ENCODE measurements around the gene TMEM59L. TPM values are rescaled to one million over a fixed set of nuclear protein-coding genes. Genes with fewer than 3 reads are reported as not detected.

The TMEM59L gene
- total and polyA plus RNA-seq, 2 donors = 3.9 to 5.5 TPM

DNA sequence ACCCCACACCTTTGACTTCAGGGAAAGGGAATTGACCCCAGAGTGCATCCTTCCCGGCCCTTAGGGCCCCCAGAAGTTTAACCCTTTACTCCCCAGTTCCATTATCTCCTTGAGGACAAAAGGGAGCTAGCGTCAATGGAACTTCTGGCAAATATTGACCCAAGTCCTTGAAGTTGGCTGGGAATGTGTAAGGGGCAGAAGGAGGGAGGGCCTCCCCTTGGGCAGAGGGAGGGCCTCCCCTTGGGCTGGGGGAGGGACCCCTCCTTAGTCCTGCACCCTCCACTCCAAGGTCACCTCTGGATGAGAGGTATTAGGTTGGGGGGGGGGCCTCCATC is 3.0 kb upstream of the TMEM59L start:
- H3K4me1 ChIP-seq (ENCODE audit: insufficient read depth) = peaks cover 4% of the 10 kb centered on the region

DNA sequence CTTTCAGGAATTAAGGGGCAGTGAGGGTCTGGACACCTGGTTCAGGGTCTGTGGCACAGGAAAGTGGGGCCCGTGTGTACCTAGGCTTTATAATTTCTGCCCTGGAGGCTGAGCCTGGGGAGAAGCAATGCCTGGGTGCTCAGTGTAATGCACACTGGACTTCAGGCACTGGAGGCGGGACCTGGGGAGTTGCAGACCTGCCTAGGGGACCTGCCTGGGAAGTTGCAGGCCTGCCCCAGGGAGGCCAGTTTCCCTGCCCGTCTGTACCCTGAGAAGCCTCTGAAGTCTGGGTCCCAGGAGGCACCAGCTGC is 2.5 kb upstream of the TMEM59L start:
- Histone ChIP-seq H3K36me3 (ENCODE audit: insufficient read depth) (no peaks in the 10 kb centered on the region), H3K4me1 (ENCODE audit: insufficient read depth) (peaks cover 4% of the 10 kb centered on the region), H3K4me3 (ENCODE audit: low read depth, low read length) (no peak overlapping the region), H3K27ac (ENCODE audit: low read depth) (no peak overlapping the region)
- DNase-seq (ENCODE audit: extremely low spot score) = no peak
- WGBS = 44% methylated on average over 3 of the region's 3 CpGs

More for the DNA sequence above, 3.0 kb upstream of the TMEM59L start:
- no peak overlapping the region for H3K4me3 ChIP-seq (ENCODE audit: low read depth, low read length)
- no peak for DNase-seq (ENCODE audit: extremely low spot score)
- whole genome bisulfite sequencing = 49% methylated on average over 2 of the region's 2 CpGs
- no peak overlapping the region for H3K27ac ChIP-seq (ENCODE audit: low read depth)
- H3K36me3 ChIP-seq (ENCODE audit: insufficient read depth) = no peaks in the 10 kb centered on the region

DNA sequence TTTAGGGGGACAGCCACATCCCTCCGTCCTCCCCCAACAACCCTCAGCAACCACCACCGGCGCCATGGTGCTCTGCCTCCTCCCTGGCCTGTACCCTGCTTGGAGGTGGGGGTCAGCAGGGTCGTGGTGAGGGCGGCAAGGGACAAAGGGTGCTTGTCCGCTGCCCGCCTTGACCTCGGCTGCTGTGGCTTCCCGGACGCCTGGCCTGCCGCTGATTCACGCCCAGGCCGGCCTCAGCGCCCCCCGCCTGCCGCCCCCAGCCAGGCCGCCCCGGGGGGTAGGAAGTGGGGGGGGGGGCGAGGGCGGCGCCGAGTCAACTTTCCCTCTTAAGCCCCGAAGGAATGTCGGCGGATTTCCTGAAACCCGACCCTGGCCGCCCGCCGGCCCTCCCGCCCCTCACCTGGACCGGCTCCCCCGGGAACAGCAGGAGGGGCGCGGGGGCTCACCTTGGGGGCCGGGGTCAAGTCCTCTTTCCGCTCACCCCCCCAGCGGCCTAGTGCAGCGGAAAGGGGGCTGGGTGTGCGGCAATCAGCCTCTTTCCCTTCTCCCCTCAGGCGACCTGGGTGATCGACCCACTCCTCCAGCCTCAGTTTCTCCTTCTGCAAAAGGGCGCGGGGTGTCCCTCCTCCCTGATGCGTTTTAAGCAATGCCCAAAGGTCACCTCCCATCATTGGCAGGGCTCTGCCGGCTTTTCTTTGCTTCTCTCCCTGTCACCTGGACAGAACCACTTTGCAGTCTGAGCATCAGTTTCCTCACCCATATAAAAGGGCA is 1.9 kb upstream of the TMEM59L start:
- Histone ChIP-seq H3K27ac (ENCODE audit: low read depth) (no peak overlapping the region), H3K4me3 (ENCODE audit: low read depth, low read length) (no peak overlapping the region), H3K36me3 (ENCODE audit: insufficient read depth) (no peaks in the 10 kb centered on the region), H3K4me1 (ENCODE audit: insufficient read depth) (peaks cover 4% of the 10 kb centered on the region)
- no peak for DNase-seq (ENCODE audit: extremely low spot score)
- WGBS = 9% methylated on average over 45 of the region's 45 CpGs

DNA sequence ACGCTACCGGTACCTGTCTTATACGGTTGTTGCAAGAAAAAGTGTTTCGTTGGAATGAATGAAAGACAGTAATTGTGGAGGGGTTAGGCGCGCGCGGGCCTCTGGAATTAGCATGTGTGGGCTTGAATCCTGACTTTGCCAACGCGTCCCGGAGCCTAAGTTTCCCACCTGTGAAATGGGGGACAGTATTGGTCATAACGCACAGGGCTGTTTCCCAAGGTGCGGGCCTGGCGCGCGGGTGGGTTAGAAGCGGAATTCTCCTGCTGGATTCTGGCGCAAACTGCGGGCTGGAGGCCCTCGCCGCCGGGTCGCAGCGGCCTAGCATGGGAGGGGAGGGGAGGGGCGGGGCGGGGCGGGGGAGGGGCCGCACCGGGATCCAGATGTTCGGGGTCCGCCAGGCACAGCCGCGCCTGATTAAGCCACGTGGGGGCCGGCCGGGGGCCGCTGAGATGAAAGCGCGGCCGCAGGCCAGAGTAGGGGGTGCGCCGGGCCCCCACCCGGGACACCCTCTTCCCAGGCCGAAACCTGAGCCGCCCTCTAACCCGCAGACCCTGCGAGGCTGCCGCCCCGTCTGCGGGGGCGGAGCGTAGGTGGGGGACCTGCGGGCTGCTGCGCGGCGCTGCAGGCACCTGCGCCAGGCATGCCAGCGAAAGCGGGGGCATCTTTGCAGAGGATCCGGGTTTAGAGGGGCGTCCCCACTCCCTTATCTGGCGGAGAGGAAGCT is 1.2 kb upstream of the TMEM59L start:
- Histone ChIP-seq H3K4me1 (ENCODE audit: insufficient read depth) (peaks cover 4% of the 10 kb centered on the region), H3K36me3 (ENCODE audit: insufficient read depth) (no peaks in the 10 kb centered on the region), H3K27ac (ENCODE audit: low read depth) (no peak overlapping the region), H3K4me3 (ENCODE audit: low read depth, low read length) (no peak overlapping the region)
- 2% methylated on average over 62 of the region's 62 CpGs for WGBS
- DNase-seq (ENCODE audit: extremely low spot score) = no peak

DNA sequence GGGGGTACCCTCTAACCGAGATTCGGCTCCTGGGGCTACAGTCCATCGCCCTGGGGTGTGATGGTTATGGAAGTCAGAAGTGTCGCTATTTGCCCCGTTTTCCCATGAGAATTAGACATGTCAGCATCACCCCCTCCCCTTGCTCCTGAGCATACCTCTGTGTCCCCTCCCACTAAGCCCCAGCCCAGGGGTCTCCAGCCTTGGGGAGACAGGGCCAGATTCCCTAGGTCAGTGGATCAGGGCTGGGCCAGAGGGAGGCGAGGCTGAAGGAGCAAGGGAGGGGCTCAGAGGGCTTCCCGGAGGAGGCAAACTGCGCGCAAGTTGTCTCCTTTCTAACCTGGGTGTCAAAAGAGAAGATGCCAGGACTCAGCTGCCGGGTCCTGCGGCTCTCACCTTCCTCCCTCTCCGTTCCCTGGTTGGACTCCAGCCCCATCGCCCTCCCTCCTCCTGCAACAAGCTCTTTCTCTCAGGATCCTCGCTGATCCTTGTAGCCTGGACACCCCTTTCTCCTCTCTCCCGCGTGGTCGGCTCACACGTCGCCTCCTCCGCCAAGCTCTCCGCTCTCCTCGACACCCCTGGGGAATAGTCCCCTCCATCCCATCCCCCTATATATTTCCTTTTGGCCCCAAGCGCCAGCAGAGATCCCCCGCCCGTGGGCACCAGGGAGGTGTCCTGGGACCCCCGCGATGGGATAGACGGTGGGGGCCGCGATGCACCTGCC is 459 bp upstream of the TMEM59L start:
- H3K4me3 ChIP-seq (ENCODE audit: low read depth, low read length) = peak overlapping the region; percentile 41
- no peaks in the 10 kb centered on the region for H3K36me3 ChIP-seq (ENCODE audit: insufficient read depth)
- DNase-seq (ENCODE audit: extremely low spot score) = no peak
- no peak overlapping the region for H3K27ac ChIP-seq (ENCODE audit: low read depth)
- H3K4me1 ChIP-seq (ENCODE audit: insufficient read depth) = peaks cover 4% of the 10 kb centered on the region
- WGBS = 2% methylated on average over 30 of the region's 30 CpGs

DNA sequence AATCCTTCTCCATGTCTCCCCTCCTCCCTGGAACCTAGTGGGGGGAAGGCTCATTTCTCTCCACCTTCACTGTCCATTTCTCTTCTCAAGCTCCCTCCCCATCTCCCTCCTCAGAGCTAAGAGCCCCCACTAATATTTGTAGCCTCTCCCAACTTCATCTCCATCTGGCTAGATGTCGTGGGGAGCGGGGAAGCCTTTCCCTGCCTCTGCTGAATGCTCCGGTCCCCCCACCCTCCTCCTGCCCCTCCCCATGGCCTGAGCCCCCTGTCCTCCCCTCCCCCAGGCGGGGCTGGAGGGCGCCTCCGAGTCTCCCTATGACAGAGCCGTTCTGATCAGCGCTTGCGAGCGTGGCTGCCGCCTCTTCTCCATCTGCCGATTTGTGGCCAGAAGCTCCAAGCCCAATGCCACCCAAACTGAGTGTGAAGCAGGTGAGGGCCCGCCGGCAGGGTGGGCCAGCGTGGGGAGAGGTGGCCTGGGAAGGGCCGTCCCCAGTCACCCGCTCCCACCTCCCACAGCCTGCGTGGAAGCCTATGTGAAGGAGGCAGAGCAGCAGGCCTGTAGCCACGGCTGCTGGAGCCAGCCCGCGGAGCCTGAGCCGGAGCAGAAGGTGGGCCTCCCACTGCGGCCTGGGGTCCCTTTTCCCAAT is 1.0 kb downstream of the TMEM59L start:
- peaks cover 2% of the 10 kb centered on the region for H3K4me1 ChIP-seq (ENCODE audit: insufficient read depth)
- WGBS = 44% methylated on average over 23 of the region's 23 CpGs
- H3K4me3 ChIP-seq (ENCODE audit: low read depth, low read length) = no peak overlapping the region
- no peak for DNase-seq (ENCODE audit: extremely low spot score)
- no peaks in the 10 kb centered on the region for H3K36me3 ChIP-seq (ENCODE audit: insufficient read depth)
- no peak overlapping the region for H3K27ac ChIP-seq (ENCODE audit: low read depth)

DNA sequence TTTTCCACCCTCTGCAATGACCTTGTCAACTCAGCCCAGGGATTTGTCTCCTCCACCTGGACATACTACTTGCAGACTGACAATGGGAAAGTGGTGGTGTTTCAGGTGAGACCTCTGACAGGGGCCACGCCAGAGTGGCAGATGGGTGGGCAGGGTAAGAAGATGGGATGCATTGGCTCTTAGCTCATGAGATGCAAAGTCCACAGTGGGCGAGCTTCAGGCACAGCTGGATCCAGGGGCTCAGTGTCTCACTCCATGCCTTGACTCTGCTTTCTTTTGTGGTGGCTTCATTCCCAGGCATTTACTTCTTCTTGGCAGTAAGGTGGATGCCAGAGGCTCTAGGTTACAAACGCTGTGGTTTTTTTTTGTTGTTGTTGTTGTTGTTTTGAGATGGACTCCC is 3.4 kb downstream of the TMEM59L start:
- Histone ChIP-seq H3K36me3 (ENCODE audit: insufficient read depth) (no peaks in the 10 kb centered on the region), H3K4me1 (ENCODE audit: insufficient read depth) (peaks cover 2% of the 10 kb centered on the region), H3K27ac (ENCODE audit: low read depth) (no peak overlapping the region), H3K4me3 (ENCODE audit: low read depth, low read length) (no peak overlapping the region)
- 92% methylated on average over 3 of the region's 3 CpGs for WGBS
- DNase-seq (ENCODE audit: extremely low spot score) = no peak

DNA sequence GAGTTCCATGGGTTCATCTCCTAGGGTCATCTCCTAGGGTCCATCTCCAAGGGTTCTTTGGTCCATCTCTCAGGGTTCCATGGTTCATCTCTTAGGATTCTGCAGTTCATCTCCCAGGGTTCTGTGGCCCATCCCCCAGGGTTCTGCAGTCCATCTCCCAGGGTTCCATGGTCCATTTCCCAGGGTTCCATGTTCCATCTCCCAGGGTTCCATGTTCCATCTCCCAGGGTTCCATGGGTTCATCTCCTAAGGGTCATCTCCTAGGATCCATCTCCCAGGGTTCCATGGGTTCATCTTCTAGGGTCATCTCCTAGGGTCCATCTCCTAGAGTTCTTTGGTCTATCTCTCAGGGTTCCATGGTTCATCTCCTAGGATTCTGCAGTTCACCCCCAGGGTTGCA is 4.9 kb downstream of the TMEM59L start:
- DNase-seq (ENCODE audit: extremely low spot score) = no peak
- H3K27ac ChIP-seq (ENCODE audit: low read depth) = no peak overlapping the region
- H3K4me1 ChIP-seq (ENCODE audit: insufficient read depth) = no peaks in the 10 kb centered on the region
- no peak overlapping the region for H3K4me3 ChIP-seq (ENCODE audit: low read depth, low read length)
- H3K36me3 ChIP-seq (ENCODE audit: insufficient read depth) = no peaks in the 10 kb centered on the region

DNA sequence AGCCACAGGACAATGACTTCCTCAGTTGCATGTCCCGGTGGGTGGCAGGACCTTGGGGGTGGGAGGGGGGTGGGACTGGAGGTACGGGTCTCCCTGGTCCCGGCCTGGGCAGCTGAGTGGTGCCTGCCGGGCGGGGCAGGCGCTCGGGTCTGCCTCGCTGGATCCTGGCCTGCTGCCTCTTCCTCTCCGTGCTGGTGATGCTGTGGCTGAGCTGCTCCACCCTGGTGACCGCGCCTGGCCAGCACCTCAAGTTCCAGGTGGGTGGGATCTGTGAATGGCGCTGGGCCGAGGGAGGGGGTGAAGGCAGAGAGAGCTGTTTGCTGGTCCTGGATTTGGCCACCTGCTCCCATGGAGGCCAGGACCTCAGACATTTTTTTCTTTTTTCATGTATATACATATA is 5.6 kb downstream of the TMEM59L start:
- no peak overlapping the region for H3K27ac ChIP-seq (ENCODE audit: low read depth)
- no peaks in the 10 kb centered on the region for H3K36me3 ChIP-seq (ENCODE audit: insufficient read depth)
- 95% methylated on average over 13 of the region's 13 CpGs for WGBS
- H3K4me1 ChIP-seq (ENCODE audit: insufficient read depth) = no peaks in the 10 kb centered on the region
- DNase-seq (ENCODE audit: extremely low spot score) = no peak
- H3K4me3 ChIP-seq (ENCODE audit: low read depth, low read length) = no peak overlapping the region

DNA sequence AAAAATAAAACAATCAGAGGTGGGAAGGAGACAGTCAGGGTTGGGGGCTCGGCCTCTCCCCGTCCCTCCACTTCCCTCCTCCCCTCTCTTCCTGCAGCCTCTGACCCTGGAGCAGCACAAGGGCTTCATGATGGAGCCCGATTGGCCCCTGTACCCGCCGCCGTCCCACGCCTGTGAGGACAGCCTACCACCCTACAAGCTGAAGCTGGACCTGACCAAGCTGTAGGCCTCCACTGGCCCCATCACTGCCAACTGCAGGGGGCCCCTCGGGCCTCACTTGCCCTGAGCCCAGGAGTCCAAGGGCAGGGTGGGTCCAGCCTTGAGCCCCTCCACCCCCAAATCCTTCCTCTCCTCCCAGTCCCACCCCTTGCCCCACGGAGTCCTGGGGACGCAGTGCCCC is 7.6 kb downstream of the TMEM59L start:
- WGBS = 88% methylated on average over 10 of the region's 10 CpGs
- H3K27ac ChIP-seq (ENCODE audit: low read depth) = no peak overlapping the region
- no peak overlapping the region for H3K4me3 ChIP-seq (ENCODE audit: low read depth, low read length)
- DNase-seq (ENCODE audit: extremely low spot score) = no peak
- no peaks in the 10 kb centered on the region for H3K36me3 ChIP-seq (ENCODE audit: insufficient read depth)
- H3K4me1 ChIP-seq (ENCODE audit: insufficient read depth) = no peaks in the 10 kb centered on the region

DNA sequence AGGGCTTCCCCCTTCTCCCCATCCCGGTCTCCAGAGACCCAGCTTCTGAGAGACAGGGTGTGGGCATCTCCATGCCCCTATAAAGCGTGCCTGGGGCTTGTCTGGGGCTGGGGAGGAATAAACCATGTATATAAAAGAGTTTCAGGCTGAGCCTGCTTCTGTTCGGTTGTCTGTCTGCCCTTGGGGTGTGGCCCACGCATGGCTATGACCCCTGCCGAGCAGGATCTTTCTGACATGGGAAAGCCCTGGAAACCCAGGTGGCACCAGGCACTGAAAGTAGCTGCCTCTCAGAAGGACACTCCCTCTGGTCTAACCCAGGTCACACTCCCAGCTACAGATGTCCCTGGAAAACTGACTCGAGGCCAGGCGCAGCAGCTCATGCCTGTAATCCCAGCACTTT is 8.2 kb downstream of the TMEM59L start:
- WGBS = 80% methylated on average over 7 of the region's 7 CpGs
- no peak overlapping the region for H3K27ac ChIP-seq (ENCODE audit: low read depth)

DNA sequence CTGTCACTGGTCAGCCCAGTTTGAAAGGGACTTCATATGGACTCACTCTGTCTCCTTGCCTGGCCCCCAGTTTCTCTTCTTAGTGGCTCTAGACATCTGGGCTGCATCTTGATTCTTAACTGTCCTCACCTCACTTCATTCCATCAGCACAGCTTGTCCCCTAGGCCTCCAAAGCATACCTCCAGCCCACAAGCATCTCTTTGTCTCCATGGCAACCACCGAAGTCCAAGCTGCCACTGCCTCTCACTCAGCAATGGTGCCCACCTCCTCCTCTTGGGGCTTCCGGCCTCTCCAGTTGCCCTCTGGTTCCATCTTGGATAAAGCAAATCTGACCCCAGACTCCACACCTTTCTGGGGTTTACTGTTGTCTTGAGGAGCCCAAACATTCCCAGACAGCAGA is 14.2 kb downstream of the TMEM59L start:
- no peak for DNase-seq (ENCODE audit: extremely low spot score)
- Histone ChIP-seq H3K4me1 (ENCODE audit: insufficient read depth) (no peaks in the 10 kb centered on the region), H3K4me3 (ENCODE audit: low read depth, low read length) (no peak overlapping the region), H3K36me3 (ENCODE audit: insufficient read depth) (no peaks in the 10 kb centered on the region), H3K27ac (ENCODE audit: low read depth) (no peak overlapping the region)
- WGBS = 62% methylated on average over 2 of the region's 2 CpGs

More for the DNA sequence above, 8.2 kb downstream of the TMEM59L start:
- no peak overlapping the region for H3K4me3 ChIP-seq (ENCODE audit: low read depth, low read length)
- no peaks in the 10 kb centered on the region for H3K36me3 ChIP-seq (ENCODE audit: insufficient read depth)
- DNase-seq (ENCODE audit: extremely low spot score) = no peak
- no peaks in the 10 kb centered on the region for H3K4me1 ChIP-seq (ENCODE audit: insufficient read depth)

DNA sequence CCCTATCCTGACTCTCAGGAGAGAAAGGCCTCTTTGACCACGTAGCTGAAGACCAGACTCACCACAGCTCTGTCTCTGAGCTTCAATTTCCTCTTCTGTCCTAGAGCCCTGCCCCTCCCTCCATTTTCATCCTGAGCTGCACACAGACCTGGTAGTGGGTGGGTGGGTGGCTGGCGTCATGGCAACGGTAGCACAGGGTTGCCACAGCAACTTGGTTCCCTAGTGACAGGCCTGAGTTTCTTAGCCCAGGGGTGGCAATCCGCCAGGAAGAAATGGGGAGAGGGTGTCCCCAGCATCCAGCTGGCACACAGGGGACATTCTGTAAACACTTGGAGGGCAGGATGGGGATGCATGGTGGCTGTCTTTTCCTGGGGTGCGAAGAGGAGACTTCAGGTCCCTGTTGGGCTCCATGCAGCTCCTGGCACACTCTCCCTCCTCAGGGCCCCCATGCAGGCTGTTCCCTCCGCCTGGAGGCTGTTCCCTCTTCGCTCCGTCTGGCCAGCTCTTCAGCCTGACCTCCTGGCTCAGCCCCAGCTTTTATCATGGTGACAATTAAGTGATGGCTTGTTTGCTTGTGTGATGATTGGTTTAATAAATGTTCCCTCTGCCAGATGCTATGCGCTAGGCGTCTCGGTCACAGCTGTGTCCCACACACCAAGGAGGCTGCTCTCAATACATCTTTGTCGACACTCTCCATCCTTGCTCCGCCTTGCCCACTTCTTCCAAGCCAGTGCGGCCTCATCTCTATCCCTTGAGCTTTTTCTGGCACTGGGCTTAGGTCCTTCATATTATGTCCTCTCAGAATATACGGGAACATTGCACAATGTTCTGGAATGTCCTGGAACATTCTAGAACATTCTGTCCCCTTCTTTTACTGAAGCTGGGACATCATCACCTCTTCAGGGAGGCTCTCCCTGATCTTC is 16.8 kb downstream of the TMEM59L start:
- Histone ChIP-seq H3K4me1 (ENCODE audit: insufficient read depth) (no peaks in the 10 kb centered on the region), H3K27ac (ENCODE audit: low read depth) (no peak overlapping the region), H3K4me3 (ENCODE audit: low read depth, low read length) (no peak overlapping the region), H3K36me3 (ENCODE audit: insufficient read depth) (no peaks in the 10 kb centered on the region)
- 59% methylated on average over 15 of the region's 15 CpGs for WGBS
- DNase-seq (ENCODE audit: extremely low spot score) = no peak

Data from urinary bladder (tissue), 4 donors.